ENCODE data around the gene MAML2.

Gene MAML2

GRCh38 chr11:96114178-96115064 lies 228.6 kb downstream of the MAML2 start:
- DNase-seq, result no peak

- DNase-seq, result no peak
Measured at GRCh38 chr11:96113193-96113681, 229.8 kb downstream of the MAML2 start.

DNA sequence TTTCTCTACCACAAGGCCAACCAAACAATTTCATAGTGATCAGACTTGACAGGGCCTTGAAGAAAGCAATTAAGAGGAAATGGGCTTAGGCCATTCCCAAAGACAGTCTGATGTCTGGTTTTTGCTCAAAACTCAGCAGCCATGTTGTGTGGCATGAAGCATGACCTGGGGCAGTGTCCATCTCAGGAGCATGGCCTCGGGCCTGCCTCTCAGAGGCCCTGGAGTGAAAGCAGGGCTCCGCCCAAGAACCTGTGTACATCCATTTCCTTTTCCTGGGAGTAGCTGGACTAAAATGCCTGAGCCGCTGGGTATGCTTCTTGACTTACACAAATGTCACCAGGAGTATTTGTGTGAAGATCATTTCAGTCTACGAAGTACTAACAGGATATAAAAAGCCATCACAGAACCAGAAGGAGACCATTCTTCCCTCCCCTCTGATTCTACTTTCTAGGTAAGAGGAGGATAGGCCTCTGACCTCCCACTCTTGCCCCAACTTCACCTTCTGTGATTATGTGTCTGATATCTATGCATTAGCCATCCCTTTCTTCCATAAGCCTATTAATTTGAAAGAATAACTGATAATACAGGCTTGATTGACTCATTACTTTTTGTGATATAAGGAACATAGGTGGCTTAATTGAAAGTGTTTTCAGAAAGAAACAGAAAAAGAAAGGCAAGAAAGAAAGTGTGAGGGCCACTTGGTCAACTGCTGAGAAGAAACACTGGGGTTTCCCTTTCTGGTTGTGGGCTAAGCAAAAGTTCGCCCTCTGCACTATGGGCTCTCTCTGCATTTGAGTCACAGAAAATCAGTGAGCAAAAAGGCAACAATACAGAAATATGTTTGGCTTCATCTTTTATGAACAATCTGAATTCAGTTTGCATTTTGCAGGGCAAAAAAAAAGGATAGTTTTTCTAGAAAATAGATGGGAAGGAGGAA lies 230.5 kb downstream of the MAML2 start:
- no peak for DNase-seq

DNA sequence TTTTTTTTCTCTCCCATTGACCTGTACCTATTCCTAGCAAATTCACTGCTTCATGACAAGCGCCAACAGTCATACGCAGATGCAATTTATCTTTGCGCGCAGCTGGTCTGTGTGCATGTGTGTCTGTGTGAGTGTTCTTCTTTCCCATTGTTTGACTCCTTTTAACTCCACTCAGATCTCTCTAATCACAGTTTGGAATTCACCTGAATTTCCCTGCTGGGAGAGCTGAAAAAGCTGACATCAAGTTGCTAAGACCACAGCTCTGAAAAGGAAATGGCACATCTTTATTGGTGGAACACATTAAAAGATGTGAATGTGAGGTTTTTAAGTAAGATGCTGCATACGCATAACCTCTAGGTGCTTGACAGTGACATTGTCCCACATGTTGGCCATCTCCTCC lies 231.7 kb downstream of the MAML2 start:
- DNase-seq, result no peak

DNA sequence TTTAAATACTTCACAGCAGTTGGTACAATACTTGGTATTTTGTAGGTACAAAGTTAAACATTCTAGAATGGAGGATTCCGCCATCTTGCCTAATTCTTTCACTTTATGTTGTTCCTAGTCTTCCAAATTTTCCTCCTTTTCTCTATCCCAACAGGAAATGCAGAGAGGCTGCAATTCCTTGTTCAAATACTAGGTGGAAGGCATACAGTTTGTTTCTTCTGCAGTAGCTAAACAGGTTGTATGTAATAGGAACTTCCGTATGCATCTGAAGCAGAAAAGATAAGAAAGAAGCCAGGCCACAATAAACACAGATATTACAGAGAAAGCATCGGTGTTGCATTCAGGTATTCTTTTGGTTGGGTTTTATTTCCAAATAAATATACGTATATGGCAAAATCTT lies 232.7 kb downstream of the MAML2 start:
- no peak for DNase-seq

- no peak for DNase-seq
Measured at GRCh38 chr11:96109331-96110030, 233.5 kb downstream of the MAML2 start.

GRCh38 chr11:96107143-96107824 lies 235.7 kb downstream of the MAML2 start:
- DNase-seq, result no peak

- DNase-seq, result no peak
Measured at GRCh38 chr11:96106645-96107044, 236.3 kb downstream of the MAML2 start.

GRCh38 chr11:96105944-96106343 lies 237.1 kb downstream of the MAML2 start:
- no peak for DNase-seq

DNA sequence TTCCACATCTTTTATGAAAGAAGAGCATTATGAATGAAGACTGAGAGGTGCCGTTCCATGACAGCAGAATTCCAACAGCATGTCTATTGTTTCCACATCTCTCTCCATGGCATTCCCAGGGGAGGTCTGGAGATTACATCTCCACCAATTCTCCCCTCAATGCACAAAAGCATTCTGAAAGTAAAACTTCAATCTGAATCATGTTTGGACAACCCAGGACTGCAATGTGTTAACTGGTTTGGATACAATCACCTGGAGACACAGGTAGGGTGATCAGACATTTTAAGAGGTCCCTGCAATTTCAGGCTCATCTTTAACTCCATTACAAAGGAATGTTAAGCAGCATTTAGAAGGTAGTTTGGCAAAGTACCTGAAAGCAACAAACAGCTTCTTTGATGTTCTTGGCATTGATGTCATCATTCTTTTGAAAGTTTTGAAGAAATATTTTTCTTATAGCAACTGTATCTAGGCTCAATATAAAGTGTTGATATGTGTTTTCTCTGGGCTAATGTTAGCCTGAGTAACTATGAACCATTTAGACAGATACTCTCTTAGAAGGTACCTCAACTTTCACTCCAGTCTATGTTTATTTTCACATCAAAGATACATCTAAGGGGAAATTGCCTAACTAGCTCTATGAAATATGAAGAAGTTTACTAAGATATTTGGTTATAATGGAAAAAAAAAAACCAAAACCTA lies 237.6 kb downstream of the MAML2 start:
- DNase-seq, result peak in 1 of 2 donors; percentile 29

DNA sequence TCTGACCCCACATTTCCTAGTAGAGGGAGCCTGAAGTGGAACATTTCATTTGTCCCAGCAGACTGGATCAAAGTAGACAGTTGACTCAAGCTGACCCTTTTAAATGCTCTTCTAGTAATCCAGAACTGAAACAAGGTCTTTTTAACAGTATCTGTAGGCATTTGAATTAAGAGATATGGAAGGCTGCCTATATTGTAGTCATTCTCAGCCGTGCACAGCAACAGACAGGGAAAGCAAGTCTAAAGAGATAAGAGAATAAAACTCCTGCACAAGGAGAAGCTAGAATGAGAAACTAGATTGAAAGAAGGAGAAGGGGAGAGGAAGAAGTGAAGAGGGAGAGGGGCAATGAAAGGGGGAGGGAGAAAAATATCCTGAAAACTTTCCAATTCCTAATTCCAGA lies 238.5 kb downstream of the MAML2 start:
- no peak for DNase-seq

DNA sequence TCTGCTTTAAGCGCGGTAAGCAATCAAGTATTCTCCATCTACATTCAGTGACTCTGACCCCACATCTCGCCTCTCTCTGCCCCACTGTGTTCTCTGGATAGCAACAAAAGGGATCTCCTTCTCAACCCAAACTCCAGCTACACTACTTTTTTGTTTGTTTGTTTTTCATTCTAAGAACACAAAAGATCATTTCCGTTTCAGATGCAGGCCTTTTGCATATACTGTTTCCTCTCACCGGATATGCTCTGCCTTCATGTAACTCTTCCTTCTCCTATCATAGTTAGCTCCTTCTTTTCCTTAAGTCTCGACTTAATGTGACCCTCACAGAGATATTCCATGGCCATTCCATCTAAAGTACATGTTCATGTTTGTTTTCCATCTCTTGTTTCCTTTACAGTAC lies 239.3 kb downstream of the MAML2 start:
- DNase-seq, result no peak

- DNase-seq, result no peak
Measured at GRCh38 chr11:96103102-96103501, 239.9 kb downstream of the MAML2 start.

DNA sequence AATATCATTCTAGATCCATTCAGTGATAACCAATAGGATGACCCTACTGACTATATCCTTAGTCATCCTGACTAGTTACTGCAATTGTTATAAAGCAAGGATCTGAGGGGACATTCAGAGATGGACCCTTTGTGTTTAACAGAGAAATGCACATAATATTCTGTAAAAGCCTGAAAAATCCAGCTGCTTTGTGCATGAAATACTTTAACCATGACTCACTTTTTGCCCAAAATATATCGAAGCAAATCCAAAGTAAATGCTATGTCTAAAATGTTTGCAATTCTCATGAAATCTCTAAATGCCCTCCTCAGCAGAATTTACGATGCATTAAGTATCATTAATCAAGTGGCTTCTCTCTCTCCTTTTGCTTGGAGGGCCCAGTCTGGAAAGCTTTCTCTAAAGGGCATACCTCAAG lies 240.3 kb downstream of the MAML2 start:
- DNase-seq, result no peak

DNA sequence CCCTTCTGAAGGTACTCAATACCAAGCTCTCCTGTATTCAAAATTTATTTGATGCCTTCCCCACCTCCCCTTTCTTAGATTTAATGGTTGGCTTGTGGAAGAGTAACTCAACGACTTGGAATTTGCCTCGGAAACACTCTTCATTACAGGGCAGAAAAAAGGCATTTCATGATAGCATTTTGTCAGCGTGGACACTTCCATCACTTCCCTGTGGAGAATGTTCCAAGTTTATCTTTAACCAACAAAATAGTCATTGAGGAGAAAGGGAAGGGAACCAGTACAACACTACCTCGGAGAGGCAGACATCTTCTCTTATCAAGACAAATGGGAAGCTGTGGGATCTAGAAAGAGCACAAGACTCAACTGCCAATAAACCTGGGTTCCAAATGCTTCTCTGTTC lies 241.8 kb downstream of the MAML2 start:
- no peak for DNase-seq

DNA sequence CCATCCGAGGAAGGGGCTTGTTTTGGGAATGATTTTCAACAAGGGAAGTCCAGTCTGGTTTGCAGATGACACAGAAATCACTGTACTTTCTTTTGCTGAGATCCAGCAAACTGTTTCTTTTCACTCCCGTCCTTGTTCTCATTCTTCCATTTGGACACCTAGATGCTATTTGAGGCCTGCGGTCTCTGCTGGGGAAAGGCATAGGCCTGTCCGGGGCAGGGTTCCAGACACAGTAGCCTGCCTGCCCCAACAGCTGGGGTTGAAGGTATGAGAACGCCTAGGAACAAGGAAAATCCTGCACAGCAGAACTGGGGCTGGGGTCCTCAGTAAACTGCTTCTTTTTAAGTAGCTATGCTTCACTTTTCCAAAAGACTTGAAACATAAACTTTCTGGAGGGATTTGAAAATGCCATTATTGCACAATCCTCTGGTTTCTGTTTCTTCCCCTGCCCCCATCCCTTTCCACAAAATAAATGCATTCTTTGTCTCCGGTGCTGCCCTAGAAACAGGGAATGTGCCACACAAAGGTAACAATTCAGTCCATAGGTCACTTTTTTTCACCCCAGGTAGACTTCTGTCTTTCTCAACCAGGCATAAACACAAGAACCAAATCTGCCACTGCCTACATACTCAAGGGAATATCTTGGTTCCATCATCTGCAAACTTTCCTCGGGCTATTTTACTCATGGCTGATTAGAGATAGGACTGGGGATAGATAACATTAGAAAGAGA lies 244.3 kb downstream of the MAML2 start:
- no peak for DNase-seq

DNA sequence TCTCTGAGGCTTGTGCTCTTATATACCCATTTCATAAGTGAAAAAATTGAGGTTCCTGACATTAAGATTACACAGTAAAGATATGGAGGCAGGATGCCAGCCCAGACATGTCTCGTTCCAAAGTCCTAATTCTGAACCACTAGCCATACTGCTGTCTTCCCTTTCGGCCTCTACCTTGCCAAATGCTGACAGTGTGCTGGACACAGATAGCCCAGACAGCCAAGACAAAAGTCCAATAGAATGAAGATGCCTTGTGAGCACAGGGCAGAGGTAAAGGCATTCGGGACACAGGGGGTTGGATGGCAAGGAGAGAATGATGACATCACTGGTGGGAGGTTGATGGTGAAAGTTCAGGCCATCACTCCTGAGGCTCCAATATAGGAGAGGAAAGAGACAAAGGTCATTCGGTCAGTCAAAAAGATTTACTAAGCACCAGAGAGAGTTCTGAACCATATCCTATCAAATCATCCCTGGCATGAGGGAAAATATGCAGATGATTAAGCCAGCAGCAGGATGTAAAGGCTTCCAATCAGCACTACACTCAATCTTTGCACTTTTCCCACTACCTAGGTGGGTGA lies 245.1 kb downstream of the MAML2 start:
- DNase-seq, result no peak

DNA sequence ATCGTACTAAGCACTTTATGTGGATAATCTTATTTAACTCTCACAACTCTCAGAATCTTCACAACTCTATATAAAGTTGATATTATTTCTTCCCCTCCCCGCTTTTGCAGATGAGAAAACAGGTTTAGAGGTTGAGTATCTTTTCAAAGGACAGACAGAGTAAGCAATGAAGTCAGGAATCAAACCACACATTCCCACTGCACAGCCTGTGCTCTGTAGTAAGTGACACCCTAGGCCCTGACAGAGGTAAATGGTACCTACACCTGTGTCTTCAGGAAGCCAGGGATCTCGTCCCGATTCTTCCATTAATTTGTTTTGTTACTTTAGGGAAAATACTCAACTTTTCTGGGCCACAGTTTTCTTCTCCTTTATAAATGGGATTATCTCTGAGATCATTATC lies 246.6 kb downstream of the MAML2 start:
- no peak for DNase-seq

DNA sequence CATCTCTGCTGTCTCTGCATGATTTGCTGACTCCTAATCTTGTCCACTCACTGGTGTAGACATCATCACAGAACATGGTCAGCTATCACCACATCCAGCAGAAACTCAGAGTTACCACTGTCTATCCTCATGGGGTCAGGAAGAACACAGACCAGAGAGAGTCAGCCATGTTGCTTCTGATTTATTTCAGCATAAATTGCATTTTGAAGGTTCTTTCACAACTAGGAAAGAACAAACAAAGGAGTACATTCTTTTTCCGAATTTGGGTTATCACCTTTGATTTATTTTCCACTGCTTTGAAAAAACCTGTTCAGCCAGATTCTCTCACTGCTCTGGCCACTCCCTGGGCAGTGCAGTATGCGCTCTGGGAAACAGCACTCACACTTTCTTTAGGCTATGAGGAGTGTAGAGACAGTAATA lies 247.1 kb downstream of the MAML2 start:
- no peak for DNase-seq

DNA sequence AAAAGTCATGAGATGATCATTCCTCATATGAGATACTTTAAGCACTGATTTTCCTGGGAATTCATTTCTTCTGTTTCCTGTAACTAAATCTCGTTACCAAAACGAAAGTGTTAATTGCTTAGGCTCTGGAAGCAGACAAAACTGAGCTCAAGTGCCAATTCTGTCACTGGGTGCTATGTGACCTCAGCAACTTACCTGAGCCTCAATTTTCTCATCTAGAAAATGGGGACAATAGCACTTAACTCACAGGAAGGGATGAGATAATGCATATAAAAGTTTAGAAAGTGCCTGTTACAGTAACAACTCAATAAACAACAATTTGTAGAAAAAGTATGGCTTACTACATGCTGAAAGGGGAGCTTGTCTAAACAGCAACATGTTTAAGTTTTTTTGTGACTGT lies 248.8 kb downstream of the MAML2 start:
- DNase-seq, result no peak

DNA sequence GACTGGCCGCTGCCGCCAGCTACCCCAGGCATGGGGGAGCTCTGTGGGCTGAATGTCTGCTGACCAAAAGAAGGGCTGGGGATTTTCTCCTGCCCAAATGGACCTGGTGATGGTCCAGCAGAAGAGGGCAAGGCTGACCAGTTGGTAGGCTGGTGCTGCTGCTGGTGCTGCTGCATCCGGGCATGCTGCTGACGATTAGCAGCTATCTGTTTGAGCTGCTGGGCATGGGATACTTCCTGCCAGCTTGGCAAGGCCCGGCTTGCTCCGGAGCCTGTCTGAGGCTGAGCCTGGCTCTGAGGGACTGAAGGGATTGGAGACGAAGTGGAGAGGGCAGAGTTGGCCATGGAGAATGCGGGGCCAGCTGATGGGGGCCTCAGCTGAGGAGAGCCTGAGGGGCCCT lies 250.5 kb downstream of the MAML2 start:
- DNase-seq, result no peak

Measured in CD4-positive, alpha-beta T cell treated with Interleukin-1 beta for 1 hour (primary cell).